GM18867 (cell line): ENCODE measurements around the gene PIP5KL1.

Source experiments
- ATAC-seq: cut with Tn5 transposase; IDR thresholded peaks from one replicate; pipeline ENCODE4 v1.9.1; 2021; ENCODE audit warnings: mild to moderate bottlenecking, moderate library complexity; ENCODE audit not compliant: unreplicated experiment

The PIP5KL1 gene, protein sequence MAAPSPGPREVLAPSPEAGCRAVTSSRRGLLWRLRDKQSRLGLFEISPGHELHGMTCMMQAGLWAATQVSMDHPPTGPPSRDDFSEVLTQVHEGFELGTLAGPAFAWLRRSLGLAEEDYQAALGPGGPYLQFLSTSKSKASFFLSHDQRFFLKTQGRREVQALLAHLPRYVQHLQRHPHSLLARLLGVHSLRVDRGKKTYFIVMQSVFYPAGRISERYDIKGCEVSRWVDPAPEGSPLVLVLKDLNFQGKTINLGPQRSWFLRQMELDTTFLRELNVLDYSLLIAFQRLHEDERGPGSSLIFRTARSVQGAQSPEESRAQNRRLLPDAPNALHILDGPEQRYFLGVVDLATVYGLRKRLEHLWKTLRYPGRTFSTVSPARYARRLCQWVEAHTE

DNA sequence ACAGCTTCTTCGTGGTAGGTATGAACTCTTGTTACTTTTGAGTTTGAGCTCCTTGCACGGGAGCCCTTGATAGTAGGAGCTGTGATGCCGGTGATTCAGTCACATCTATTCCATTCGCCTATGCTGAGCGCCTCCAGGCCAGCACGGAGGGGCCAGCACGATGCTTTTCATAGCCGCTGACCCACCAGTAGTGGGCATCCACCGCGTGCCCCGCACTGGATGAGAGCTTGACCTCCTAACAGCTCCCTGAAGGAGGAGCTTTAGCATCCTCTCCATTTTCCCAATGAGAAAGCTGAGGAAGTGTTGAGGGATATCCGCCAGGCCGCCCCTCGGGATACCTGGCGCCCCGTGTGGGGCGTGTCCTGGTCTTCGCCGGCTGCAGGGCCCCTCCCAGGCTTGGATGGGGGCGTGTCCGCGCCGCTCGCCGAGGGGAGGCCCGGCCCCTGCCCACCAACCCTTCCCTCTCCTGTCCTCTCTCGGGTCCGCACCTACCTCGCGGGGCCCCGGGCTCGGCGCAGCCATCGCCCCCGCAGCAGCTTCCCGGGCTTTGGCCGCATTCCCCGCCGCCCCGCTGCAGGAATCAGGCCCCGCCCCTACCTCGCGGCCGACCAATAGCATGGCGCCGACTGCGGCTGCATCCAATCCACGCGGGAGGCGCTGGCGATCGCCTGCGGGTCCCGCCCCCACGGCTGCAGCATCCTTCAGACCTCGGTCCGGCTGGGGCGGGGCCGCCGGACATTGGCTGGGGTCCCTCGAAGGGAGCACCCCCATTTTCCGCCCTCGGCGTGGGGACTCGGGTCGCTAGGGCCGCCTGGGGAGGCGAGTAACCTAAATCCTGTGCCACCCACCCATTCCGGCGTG, at the start of gene PIP5KL1:
Gene PIP5KL1, minus strand, starts transcription at position 547 of the 861 bp plus-strand sequence. Its CDS starts 25 bp downstream, at position 522.
- peak; percentile 81 for ATAC-seq

DNA sequence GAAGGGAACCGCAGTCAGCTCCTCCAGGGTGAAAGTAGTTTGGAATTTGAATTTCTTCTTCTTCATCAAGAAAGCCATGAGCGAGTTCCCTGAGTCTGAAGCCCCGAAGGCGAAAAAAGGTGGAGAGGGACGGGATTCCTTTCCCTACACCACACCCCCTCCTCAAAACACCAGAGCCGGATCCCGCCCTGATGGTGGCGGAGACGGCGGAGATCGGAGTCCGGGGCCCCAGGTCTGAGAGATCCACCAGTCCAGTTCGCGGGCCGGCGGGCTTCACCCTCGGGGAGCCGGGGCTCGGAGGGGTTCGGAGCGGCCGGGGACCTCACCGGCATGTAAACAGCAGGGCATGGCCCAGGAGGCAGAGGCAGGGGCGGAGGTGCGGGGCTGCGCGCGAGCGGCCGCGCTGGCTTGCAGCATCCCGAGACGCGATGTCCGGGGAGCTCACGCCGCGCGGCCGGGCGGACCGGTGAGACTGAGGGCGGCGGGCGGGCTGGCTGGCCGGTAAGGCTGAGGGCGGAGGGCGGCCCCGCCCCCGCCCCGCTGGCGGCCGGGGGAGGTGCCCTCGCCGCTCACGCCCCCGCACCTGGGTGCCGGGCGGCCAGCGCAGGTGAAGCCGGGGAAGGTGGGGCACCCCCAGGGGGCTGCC, 49.6 kb upstream of the PIP5KL1 start:
- ATAC-seq, result peak; percentile 37

DNA sequence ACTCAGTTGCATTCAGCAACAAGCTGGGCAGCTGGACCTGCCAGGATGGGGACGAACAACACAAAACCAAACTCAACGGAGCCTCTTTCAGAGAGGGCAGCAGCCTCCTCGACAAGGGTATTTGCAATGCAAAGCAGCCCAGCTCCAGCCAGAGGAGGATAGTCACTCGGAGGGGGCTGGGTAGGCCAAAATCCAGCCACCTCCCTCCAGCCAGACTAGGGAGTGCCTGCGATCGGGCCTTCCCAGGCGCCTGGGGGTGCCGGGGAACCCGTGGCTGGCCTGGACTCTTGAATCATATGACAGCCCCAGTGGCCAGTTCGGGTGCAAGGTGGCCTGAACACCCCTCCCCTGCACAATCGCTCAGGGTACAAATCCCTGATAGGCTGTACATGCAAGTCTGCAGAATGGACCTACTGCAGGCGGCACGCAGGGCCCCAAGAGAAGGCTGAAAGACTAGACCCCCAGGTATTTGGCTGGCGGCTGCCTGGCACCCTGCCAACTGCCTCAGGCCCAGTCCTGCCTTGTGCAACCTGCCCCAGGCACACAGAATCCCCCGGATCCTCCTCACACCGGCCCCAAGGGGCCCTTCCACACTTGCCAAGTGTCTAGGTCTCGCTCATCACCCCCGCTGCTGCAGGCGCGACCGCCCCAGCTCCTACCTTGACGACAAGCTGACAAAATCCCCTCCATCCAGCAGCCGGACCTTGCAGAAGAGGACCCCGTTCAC, 48.9 kb upstream of the PIP5KL1 start:
- ATAC-seq, result no peak

DNA sequence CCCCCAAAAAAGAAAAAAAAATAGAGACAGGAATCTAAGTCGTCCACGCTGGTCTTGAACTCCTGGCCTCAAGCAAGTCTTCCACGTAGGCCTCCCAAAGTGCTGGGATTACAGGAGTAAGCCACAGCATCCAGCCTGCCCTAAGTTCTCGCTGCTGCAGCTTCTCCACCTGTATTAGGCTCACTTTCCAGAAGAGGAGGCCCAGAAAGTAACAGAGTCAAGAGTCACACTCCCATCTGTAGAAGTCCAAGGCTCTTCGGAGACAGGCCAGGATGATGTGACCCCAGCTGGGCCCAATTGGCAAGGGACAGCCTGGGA, 48.4 kb upstream of the PIP5KL1 start:
- ATAC-seq, result no peak

DNA sequence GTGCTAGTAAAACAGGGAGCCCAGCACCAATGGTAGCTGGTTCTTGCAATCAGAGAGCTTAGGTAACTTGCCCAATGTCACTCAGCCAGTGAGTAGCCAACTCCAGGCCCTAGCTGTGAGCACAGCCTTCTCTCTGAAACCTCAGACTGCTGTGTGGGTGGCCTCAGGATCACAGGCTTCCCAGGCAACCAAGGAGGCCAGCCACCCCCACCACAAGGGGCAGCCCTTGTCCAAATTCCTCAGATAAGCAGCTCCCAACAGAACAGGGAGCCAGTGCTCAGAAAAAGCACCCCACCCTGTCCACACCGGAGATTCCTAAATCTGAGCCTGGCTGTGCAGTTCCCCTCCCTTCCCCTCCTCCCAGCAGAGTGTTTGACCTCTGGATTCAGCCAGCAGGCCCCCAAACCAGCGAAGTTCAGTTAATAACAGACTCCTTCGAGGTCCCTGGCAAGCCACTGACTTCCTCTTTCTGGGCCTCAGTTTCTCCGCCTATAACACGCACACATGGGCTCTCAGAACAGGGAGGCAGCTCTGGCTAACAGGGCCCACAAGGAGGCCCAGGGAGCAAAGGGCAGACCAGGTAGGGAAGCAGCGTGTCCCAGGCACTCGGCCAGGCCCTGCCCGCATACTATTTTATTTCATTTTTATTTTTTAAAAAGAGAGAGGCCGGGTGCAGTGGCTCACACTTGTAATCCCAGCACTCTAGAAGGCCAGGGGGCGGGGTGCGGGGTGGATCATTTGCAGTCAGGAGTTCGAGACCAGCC, 47.5 kb upstream of the PIP5KL1 start:
- ATAC-seq, result no peak

DNA sequence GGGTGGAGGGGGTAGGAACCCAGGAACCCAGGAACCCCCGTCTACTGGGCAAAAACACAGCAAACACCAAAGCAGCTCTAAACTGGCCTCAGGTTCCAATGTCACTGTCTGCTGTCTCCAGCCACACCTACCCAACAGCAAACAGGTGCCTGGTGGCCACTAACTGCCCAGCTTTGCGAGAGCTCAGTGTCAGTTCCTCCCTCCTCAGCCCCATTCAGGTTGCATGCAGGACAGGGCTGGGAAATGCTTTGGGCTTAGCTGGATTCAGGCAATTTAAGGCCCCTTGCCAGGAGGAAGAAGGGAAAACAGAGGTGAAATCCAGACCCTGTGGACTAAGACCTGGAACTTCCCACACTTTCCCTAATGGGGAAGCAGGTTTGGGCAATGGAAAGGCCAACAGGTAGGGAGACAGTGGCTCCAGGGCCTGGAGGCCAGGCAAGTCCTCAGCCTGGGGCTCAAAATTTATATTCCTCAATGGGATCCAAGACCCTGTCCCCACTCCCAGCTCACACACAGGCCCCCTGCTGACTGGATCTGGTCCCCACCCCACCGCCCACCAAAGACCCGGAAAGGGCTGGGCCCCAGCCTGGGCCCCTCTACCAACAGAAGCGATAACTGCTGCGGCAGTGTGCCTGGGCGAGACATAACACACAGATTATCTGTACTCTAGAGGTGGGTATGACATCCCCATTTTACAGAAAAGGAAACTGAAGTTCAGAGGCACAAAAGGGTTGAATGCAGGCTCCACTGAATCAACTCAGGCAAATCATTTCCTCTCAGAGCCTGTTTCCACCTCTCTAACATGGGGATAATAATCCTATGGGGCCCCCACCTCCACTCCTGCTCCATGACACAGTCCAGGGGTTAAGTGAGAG, 46.7 kb upstream of the PIP5KL1 start:
- no peak for ATAC-seq

DNA sequence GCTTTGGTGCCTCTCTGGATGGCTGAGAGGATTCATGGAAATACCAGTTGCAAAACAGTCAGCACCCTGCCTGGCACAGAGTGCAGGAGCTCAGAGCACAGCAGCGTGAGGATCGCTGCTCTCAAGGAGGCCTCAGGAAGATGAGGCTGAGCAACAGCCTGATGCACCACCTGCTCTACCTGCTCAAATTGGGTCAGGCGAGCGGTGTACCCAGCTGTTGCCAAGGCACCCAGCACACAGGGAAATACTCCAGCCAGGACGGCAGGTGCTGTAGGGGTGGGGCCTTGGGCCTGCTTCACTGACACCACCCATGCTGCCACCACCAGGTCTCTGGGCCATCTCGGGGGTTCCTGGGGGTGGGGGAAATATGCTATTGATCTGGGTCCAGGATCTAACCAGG, 45.9 kb upstream of the PIP5KL1 start:
- ATAC-seq, result no peak

DNA sequence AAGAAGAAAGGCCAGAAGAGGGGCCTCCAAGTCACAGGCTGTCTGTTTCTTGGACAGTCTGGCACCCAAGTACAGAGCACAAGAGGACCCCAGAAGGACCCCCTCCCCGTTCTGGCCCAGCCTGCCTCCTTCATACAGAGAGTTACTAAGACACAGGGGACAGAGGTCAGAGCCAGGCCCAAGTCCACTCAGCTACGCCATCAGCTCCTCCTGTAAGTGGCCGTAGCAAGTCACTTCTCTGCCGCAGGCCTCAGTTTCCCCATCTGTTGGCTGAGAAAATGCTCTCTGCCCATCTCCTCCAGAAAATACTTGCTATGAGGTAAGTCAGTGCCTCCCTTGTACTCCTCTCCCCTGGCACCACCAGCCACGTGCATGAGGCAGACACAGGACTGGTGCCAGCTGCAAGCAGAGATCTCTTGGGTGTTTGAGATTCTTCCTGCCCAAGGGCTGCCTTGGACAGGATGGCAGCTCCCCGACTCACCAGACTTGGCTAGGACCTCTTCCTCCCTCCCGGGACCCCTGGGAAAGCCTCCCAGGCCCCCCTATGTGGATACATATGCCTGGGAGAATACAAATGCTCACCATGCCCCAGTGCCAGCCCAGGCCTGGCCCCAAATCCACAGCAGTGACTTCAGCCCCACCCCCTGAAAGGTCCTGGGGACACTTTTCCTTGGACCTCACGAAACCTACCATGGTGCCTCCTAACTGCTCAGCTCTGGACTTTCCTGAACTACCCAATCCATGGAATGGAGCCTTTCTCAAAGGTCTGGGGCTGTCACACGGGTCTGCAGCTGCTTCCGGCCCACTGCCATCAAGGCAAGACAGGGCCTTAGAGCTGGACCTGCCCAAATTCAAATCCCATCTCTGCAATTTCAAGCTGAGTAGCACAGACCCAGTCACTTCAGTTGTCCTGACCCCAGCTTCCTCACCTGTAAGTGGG, 45.1 kb upstream of the PIP5KL1 start:
- ATAC-seq, result no peak

DNA sequence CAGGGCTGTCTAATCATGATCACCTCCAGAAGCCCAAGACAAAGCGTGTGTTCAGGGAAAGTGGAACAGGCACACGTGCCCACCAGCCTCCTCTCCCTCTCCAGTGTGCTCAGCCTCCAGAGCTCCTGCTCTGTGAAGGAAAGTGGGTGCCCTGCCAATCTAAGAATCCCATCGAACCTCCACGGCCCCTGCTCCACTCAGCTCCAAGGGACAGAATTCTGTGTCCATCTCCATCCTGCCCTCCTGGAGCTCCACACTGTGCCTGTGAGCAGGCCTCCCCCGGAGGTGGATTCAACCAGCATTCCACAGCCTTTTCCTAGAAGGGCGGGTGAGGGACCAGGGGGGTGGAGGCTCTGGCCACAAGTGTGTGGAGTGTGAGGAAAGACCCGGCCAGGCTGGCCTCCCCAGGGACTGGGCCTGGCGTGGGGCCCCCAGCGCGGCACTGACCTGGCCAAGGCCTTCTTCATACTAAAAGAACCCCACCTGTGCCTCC, 44.2 kb upstream of the PIP5KL1 start:
- no peak for ATAC-seq

DNA sequence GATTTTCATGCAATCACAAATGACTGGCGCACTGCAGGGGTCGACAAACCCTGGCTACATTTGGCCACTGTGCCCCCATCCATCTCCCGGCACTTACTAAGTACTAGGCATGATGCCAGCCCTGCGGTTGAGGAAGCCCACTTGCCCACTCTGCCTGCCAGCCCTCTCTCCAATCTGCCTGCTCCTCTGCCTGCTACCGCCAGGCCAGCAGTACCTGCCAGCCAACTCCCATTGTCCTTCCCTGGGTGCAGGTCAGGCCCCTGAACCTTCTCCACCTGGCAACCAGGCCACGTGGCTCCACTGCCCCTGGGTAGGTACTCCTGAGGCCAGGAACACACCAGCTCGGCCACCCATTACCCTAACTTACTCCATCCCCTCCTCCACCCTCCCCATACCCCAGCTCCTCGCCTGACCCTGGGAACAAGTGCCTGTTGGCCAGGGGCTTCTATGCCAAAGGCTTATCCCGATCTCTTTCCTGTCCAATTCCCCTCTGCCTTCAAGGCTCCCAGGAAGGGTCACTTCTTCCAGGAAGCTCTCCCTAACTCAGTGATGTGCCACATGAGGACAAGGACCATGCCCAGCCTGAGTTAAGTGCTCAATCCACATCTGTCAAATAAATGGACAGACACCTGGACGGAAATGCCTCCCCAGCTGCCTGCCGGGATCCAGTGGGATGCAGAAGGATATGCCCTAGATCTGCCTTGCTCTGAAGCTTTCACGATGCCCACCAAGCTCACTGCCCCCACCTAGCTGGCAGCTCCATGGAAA, 43.6 kb upstream of the PIP5KL1 start:
- ATAC-seq, result no peak

DNA sequence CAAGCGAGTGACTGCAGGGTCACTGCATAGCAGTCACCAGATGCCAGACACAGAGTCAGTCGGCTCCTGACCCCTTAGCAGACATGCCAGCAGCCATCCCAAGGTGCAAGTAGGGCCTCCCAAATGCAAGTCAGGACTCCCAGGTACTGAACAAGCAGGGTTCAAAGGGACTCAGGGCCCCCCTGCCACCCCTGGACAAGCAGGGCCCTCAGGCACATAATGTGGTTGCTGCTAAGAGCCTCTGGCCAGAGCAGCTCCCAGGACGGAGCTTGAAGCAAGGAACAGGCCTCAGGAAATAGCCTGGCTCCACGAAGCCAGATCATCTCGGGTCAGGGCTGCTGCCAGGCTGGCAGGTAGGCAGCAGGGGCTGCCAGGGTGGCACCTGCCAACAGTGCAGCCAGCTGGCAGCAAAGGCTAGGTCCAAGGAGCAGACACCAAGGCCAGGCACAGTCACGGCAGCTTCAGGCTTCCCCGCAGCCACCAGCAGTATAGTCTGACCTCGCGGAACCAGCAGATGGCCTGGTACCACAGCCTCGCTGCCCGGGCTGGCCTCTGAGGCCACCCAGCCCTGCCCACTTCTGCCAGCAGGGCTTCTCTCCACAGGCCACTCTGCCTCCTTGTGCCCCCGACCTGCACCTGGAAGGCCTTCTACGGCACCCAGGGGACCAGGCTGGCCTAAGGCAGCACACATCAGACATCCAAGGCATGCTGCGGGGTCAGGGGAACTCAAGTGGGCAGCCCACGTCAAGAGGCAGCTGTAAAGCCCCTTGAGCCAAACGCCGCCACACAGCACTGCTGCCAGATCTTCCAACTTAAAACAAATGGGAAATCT, 42.8 kb upstream of the PIP5KL1 start:
- no peak for ATAC-seq

DNA sequence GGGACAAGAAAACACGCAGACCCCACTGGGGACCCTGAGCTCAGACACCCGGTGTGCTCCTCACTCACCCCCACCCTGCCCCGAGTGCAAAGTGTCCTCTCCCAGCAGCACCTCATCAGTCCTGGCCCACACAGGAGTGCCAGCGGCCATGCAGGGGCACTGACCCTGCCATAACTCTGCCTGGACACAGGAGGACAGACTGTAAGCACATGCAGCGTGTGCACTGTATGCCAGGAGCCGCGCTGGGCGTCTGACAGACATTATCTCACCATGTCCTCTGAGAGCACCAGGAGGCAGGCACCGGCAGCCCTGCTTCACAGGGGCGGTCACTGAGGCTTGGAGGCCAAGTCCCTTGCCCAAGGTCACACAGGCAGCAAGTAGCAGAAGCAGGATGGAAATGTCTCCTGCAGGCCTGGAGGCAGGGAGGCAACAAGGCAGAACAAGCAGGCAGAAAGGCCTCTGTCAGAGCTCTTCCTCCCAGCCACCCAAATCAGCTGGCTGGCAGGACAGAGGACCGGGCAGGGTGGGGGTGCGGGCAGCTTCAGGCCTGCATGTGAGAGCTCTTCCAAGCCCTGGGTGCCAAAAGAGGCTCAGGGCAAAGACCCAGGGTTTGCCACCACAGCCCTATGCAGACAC, 41.8 kb upstream of the PIP5KL1 start:
- ATAC-seq, result no peak

DNA sequence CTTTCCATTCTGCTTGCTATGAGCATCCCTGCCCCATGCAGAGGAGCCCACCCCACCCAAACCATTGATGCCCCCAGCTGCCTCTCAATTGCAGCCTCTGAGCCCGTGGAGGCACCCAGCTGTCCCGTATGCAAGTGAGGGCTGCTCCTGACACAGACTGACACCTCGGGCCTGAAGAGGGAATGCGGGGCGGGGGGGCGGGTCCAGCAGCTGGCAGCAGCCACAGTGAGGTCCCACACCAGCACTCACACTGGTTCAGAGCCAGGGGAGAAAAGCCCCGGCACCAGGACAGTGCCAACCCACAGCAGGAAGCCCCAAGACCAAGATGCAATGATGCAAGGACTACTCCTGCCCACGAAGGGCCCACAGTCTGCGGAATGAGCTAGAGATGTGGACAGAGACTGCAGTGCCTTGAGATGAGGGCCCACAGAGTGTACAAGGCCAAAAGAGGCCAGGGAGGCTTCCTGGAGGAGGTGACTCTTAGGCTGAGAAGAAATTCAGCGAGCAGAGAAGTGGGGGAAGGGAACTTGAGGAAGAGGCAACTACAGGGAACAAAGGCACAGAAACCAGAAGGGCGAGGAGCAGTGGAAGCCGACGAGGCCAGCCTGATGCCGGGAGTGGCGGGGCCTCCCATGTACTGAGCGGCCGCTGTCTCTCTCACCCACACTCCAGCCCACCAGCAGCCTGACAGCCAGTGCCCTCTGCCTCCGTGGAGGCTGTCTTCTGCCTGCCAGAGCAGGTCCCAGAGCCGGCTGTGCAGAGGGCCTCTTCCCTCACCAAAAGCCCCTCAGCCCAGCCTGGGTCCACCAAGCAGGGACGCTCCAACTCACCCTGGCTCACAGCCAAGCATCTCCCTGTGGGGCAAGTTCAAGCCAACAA, 41.0 kb upstream of the PIP5KL1 start:
- ATAC-seq, result no peak

DNA sequence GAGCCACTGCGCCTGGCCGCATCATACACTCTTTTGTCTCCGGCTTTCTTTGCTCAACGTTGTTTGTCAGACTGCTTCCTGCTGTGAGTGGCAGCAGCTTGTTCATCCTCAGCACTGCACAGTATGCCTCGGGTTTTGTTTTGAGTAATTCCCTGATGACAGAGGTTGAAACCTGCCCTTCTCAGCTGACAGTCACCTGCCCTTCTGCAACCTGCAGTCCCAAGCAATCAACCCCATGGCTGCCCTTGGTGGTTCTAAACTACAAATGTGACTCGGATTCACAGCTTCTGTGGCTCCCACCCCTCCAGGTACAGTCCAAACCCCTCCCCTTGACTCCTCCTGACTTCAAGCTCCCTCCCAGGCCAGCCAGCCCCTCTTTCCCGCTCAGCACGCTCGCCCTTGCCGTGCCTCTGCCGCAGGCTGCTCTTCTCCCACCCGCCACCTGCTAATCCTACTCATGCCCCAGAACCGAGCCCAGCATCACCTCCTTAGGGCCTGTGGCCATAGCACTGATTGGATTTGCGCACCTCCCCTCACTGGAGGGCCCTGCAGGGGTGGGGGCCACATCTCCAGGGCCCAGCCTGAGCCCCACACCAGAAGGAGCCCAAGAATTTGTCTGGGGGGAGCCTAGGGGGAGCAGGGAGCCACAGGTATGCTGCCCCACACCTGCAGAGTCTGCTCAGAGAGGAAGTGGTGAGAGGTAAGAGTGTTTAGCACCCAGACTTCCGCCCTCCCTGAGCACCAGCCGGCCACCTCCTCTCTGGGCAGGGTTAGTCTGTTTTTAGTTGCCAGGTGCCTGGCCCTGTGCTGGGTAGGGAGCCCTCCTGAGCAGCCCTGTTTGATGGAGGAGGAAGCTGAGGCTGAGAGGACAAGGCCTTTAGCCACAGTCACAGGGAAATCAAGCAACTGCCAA, 40.1 kb upstream of the PIP5KL1 start:
- ATAC-seq, result peak; percentile 78
